ENCODE data around the gene GNAQ.

GNAQ gene

GRCh38 chr9:78031893-78032729 lies 500 bp upstream of the GNAQ start:
- DNase-seq: peak; percentile 93

DNA sequence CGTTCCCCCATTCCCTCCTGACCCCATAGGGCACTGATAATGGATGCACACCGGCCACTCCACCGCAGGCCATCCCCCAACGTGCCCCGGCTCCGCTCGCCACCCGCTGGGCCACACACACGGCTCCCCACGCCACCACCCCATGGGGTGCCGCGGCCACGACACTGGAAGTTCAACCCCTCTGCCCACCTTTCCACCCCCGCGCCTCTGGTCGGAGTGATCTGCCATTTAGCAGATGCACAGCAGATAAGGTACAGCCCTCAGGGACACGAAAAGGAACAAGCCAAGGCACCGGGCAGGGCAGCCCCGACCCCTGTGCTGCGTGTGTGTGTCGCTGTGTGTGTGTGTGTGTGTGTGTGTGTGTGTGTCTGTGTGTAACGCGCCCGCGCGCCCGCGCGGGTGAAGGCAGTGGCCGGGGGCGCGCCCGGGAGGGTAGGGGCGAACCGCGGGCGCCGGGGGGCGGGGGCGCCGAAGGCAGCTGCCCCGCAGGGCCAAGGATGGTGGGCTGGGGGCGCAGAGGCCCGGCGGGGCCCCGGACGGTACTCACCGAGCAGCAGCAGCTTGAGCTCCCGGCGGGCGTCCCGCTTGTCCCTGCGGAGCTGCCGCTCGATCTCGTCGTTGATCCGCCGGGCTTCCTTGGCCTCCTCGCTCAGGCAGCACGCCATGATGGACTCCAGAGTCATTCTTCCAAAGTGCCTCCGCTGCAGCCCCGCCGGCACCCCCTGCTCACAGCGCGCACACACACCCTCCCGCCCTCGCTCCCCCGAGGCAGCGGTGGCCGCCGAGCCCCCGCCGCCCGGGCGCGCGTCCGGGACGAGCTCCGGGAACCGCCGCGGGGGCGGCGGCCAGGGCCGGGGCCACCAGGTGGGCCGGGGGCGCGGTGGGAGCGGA lies 813 bp downstream of the GNAQ start:
- no peak for DNase-seq

DNA sequence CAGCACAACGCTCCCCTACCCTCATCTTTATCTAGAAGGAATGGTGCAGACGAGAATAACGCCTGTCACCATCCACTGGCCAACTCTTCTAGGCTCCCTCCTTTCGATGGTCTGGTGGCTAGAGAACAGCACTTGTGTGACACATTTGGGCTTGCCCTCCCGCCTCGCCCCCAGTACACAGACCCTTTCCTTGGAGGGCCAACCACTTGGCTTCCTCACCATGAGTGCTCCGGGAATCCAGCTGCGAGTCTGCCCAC lies 1.4 kb downstream of the GNAQ start:
- no peak for DNase-seq

DNA sequence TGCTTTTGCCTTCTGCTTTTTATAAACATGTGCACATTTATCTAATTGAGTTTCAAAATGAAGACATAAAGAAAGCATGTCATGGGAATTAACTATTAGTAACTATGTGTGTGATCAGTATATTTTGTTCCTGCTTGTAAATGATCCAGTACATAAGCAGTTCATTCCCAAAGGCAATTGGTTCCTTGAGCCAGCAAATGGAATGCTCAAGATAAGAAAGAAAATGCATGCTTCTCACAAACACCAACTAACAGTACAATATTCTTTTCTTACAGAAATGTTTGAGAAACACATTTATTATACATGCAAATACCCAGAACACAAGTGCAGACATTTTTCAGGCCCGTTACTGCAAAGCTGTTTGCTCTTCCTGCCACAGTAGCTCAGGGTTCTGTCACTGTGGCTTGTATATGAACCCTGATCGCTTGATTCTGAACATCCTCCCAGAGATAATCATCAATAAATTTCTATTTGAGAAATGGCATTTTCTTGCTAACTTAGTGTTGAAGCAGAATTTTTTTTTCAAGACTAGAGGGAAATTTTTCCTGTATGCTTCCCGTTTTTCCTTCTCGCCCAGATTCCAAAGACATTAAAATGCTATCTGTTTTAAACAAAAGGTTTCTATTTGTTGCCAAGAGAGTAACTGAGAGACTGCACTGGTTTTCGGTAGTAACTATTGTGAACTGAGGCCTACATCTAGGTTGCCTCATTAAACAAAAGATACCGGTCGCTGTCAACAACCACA lies 1.9 kb downstream of the GNAQ start:
- no peak for DNase-seq

- no peak for DNase-seq
Observed at GRCh38 chr9:78028926-78029325, 2.7 kb downstream of the GNAQ start.

DNA sequence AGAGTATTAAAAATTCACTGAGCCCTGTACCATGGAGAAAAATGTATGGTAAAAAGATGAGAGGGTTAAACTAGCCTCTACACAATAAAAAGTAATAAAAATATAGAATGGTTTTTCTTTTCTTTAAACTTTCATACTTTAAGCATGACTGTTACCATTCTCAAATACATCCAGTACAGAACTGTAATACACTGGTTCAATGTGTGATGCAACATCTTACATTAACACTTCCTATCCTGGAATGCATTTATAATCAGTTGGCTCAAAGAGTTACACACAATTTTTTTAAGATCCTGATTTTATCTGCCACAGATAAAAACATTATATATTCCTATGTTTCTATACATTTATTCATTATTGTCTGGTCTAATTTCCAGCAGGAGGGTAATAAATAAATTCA lies 4.7 kb downstream of the GNAQ start:
- no peak for DNase-seq

- DNase-seq: no peak
Observed at GRCh38 chr9:78026416-78026815, 5.2 kb downstream of the GNAQ start.

DNA sequence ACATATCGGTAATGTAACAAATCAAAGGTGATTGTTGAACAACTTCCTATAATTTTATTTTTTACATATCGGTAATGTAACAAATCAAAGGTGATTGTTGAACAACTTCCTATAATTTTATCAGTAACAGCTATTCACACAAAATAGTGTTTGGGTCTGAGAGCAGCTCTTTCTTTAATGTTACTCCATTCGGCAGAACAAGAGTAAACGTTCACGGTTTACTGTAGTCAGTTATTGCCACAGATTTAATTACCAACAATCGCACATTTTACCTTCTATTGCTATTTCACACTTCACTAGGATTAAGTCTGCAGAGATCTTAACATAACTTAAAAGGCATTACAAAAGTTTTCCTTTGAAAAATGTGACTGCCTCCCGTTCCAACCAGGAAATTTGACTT lies 6.4 kb downstream of the GNAQ start:
- no peak for DNase-seq

DNA sequence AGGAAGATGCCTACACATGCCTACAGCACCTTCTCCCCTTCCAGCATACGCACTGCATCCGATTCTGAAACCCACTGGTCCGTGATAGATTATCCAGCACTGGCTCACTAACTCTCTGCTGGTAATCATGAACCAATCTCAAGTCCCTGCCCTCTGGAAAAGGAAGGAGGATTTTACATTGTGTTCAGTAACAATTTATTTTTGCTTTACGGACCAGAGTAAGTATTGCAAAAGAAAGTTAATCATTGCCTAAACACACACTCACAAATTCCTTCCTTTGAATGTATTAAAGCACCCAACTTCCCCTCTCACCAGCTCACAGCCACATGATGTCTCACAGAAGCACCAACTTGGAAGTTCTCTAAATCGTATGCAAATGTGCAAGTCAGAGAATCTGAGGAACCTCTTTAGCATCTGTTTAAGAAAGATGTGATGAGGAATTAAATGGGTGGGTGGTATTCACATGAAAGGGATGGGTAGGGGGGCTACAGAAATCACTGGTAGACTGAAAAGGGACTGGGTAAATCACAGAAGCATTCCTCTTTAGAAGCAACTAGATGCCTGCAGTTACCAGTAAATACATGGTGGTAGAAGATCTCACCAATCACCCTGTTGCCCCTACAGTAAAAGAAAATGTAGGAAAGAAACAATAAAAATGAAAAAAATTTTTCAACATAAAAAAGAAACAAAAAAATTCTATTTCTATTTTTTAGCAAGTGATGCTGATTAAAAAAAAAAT lies 8.4 kb downstream of the GNAQ start:
- no peak for DNase-seq

DNA sequence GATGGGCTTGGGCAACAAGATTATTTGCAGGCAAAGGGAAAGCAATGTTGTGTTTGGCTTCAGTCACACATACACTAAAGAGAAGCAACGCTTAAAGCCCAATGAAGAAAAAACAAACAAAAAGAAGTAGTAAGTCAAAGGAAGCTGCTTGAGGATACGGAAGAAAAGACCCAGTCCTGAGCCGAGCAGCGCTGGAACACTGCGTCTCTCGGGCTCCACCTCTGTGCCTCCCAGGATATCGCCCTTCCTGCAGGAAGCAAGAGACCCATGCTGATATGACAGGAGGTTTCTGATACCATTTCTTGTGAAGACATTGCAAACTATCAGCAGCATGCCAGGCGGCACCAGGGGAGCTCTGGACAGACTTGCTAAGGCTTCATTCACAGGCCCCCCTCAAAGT lies 9.9 kb downstream of the GNAQ start:
- no peak for DNase-seq

DNA sequence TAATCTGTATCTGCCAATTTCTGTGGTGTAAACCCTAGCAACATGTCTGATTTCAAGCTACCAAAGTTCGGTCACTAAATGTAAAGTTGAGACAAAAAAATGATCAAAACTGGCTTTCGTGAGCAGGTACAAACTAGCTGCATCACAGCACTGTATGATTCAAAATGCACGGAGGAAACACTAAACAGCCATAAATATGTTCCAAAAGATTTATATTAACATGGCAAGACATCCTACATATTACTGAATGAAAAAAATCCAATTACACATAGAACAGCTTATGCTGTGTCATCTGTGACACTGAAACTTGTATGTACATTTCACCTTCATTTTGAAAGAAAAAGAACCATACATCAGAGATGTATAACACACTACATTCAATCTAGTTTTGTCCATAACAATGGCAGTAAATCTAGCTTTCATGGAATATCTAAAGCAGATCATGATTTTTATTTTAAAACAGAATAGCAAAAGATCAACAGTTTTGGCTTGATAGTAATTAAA lies 14.4 kb downstream of the GNAQ start:
- no peak for DNase-seq

DNA sequence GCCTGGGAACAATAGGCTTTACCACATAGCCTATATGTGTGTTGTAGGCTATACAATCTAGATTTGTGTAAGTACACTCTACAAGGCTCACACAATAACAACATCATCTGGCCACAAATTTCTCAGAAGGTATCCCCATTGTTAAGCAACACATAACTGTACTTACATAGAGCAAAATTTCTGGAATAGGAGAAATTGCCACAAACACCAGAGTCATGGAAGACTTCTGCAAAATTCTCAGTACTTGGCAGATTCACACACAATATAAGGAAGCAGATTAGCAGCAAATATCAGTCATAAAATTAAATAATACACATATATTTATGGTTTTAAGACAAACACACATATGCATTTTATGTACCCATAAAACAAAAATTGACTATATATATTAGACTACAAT lies 16.4 kb downstream of the GNAQ start:
- no peak for DNase-seq

GRCh38 chr9:78014776-78015175 lies 16.8 kb downstream of the GNAQ start:
- DNase-seq: no peak

DNA sequence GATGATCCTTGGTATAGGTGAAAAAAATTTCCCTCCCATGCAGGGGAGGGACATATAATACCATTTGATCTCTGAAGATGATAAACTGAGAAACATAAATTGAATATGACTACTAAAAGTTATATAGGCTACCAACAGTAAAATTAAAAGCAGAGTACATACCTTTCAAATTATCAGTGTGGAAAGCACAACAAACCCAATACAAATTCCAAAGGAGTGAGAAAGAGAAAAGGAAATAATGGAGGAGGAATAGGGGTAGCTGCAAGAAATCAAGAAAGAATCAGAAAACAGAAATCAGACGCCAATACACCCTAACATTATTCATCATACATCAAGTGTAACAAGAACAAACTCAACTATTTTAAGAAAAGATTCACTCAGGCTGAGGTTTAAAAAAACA lies 17.7 kb downstream of the GNAQ start:
- no peak for DNase-seq

DNA sequence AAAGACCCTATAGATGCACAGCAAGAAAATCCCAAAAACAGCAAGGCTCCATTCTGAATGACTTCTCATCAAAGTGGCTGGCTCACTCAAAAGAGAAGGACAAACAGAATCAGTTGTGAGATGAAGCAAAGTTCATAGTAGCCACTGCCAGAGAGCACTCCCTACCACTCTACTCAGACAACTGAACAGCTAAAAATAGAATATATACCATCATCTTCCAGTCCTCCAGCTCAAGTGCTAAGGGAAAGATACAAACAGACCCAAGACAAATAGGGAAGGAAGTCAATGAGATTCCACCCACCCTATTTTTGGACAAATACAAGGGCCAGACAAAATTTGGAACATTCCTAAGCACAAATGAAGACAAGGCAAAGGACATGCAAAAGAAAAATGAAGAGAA lies 20.6 kb downstream of the GNAQ start:
- DNase-seq: no peak

DNA sequence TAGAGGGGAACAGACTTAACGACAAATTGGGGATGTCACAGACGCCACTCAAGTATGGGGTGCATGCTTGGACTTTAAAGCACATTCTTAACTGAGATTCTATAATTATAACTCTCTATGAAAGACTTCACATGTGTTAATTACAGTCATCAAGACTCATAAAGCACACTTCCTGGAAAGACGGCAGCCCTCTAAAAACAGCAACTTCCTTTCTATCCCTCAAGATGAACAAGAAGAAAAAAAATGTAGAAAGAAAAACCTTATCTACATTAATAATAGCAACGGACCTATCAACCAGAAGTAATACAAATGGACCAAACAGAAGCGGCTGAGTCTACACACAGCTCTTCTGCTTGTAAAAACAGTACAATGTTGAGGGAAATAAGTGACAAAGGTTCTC lies 21.2 kb downstream of the GNAQ start:
- no peak for DNase-seq

- DNase-seq: no peak
Observed at GRCh38 chr9:78009186-78009585, 22.4 kb downstream of the GNAQ start.

- no peak for DNase-seq
Observed at GRCh38 chr9:78006734-78007133, 24.9 kb downstream of the GNAQ start.

- DNase-seq: no peak
Observed at GRCh38 chr9:78005231-78006002, 26.2 kb downstream of the GNAQ start.

DNA sequence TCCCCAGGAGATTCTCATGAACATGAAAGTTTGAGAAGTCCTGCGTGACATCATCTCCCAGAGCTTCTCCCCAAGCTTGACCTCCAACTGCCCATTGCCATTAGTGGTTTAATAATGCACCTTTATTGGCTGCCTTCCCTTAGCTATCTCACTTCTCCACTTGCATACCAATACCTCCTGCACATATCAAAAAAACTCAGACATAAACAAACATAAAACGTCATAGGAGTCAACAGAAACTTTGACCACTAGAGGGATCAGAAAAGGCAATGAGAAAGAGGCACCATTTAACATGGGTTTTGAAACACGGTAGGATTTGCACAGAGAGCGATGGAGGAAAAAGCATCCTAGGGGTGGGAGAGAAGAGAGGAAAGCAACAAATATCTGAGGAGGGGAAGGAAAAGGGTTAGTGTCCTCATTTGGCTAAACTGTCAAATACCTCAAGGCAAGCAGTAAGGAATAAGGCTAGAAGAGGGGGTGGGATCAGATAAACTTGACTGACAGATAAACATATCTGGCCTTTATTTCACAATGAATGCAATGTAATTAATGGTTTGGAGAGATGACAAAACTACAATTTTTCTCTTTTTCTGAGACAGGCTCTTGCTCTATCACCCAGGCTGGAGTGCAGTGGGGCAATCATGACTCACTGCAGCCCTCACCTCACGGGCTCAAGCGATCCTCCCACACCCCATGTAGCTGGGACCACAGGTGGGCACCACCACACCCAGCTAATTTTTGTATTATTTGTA lies 27.0 kb downstream of the GNAQ start:
- no peak for DNase-seq

GRCh38 chr9:78003730-78004129 lies 27.9 kb downstream of the GNAQ start:
- DNase-seq: no peak
